HG02678 (cell line): ENCODE measurements around the gene MIEF1.
A peak's percentile ranks its signal among the peaks of the same experiment; 100 is the strongest.

Experiments used
- ATAC-seq: cut with Tn5 transposase; IDR thresholded peaks from one replicate; pipeline ENCODE4 v1.9.1; 2021; ENCODE audit warnings: mild to moderate bottlenecking, moderate library complexity; ENCODE audit not compliant: unreplicated experiment

The MIEF1 gene

DNA sequence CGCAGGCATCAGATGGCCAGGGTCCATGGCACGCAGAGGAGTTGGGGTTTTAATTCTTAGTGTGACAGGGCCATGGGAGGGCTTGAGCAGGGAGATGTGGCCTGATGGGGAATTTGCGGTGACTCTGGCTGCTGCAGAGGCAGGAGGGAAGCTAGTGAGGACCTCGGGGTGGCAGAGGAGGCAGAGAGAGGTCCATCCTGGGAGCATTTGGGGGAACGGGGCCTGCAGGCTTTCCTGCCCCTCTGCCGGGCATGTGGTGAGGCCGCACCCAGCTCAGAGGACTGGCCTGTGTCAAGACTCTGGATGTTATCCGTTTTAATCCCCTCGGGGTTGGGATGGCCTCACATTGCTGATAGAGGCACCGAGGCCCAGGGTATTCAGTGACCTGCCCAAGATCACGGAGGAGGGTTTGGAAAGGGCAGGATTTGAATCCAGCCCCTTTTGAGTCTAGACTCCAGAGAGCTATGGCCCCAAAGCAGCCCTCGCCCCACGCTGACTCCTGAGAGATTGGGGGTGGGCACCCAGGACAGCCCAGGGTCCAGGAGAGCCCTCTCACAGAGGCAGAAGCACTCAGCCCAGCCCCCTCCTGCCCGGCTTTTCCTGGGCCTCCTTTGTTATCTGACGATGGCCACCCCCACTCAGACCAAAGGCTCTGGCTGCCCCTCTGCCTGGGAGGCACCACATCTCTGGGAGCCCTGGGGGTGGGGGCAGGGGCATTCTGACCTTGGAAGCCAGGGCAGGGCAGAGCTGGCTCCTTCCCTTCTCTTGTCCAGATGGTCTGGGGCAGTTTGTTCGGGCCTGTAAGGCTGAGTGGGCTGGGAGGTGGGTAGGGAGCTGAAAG is 31.4 kb upstream of the MIEF1 start:
- no peak for ATAC-seq

DNA sequence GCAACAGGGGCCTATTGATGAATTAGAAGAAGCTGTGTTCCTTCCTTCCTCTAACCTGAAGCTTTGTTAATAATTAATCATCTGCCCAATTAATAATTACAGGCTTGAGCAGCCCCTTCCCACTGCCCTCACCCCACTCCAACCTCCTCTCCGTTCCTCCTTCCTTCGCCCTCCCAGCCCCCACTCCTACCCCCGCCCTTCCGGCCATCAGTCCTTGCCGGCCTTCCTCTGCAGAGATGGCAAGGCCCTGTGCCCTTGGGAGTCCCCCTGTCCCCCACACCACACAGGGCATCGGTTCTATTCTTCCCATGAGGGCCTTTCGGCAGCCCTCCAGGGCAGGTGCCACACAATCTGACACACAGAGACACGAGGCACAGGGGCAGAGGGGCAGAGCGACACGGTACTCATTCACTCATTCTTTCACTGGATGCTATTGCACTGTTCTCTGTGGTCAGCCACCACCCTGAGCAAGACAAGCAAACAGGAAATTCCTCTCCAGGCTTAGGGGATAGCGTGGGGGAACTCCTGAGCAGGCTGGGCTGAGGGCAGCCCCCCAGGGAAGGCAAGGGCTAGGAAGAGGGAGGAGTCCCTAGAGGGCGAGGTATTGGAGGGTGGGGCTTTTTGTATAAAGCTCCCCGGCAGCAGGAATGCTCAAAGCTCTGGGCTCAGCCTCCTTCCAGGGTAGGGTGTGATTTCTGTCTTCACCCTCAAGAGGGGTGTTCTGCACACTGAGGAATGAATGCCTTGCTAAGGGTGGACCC is 30.5 kb upstream of the MIEF1 start:
- peak; percentile 59 for ATAC-seq

DNA sequence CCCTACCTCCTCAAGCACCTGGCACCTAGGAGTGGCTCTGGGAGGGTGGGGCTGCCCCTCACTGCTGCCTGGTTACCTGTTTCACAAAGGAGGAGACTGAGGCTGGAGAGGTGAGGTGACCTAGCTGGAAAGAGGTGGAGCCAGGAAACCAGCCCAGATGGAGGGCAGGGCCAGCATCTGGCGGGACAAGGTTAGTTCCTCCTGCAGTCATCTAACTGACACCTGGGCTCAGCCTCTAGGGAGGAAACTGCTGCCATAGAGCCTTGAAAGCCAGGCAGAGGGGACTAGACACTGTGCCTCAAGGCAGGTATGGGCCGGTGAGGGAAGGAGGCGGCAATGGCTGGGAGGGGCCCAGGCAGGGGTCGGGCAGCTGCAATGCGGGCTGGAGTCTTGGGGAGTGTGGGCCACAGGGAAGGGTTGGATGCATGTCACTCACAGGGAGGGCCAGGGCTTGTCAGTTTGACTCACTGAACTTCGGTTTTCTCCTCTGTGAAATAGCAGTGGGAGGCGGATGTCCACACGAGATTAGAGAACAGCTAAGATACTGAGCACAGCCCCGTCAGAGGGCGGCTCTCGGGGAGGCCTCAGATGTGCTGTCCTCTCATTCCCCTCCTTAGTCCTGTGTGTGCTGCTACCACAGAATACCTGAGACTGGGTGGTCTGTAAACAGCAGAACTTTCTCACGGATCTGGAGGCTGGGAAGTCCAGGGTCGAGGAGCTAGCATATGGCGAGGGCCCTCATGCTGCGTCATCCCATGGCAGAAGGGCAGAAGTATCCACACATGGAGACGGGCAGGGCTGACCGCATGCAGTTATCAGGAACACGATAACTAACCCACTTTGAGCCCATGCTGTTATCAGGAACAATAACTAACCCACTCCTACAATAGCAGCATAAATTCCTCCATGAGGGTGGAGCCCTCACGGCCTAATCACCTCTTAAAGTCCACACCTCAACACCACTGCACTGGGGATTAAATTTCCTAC is 29.2 kb upstream of the MIEF1 start:
- no peak for ATAC-seq

DNA sequence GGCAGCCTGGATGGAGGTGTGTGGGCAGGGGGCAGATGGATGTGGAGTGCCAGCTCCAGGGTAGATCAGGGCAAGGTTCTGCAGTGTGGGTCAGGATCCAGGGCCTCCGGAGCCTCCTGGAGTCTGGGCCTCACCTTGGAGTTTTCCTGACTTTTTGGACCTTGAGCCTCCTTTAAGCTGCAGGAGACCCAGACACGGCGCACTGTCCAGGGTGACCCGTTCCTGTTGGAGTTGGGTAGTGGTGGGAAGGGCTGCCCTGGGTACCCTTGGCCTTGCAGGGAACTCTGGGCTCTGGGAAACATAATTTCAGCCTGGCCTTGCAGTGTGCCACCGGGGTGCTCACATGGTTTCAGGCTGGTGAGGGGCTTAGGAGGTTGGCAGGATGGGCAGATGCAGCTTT is 28.2 kb upstream of the MIEF1 start:
- no peak for ATAC-seq

DNA sequence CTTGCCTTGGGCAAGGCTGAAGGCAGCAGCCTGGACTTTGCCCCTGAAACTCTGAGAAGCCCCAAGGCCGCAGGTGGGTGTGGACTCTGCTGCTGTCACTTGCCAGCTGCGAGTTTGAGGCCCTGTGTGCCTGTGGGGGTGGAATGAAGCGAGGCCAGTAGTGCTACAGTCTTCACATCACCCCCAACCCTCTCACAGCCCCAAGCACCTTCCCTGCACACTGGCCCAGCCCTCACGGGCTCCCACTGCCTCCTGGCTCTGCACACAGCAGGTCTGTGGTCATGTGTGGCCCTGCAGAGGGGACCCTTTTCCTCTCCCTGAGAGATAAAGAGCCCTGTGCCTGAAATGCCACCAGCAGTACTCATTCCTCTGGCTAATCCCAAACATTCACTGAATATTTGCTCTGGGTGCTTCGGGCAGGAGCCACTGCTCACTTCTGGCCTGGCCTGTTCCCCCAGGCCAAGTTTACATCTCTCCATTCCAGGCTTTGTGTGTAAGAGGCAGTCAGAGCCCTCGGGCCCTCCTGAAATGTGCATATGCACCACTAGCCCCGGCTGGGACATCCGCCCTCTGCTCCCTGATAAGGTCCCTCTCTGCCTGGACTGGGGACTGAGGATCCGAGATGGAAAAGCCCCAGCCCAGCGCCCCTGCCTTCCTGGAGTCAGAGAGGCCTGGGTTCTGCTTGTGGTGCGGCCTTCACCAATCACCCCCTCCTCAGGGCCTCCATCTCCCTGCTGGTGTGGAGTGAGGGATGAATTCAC is 27.6 kb upstream of the MIEF1 start:
- ATAC-seq: no peak

DNA sequence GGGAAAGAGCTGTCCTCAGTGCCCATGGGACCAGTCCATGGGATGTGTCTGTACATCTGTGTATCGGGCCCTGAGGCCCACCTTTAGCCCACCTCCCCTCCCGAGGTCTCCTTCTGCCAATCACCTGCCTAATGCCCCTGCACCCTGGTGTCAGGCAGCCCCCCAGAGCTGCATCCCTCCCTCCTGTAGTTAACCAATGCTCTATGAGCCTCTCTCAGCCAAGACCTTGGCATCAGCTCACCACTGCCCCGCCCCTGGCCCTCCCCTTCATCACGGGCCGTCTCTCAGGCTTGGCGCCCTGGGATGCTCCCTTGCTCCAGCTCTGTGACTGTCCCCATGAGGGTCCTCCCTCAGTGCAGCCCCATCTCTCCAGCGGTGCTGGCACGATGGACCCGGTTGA is 26.8 kb upstream of the MIEF1 start:
- ATAC-seq: no peak

DNA sequence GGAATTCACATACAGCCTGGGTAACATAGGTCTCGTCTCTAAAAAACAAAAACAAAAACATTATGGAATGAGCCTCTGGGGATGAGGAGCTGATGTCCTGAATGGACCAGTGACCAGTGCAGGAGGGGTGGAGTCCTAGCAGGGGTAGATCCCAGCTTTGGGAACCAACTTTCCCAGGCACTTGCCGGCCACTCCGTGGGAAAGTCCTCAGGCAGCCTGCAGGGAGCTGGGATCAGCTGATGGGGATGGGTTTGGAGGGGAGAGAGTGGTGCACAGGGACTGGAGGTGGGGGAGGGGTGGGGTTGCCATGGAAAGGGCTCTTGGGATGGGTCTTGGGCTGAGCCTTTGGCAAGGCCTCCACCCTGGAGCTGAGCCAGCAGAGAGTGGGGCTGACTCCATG is 26.2 kb upstream of the MIEF1 start:
- ATAC-seq: no peak

DNA sequence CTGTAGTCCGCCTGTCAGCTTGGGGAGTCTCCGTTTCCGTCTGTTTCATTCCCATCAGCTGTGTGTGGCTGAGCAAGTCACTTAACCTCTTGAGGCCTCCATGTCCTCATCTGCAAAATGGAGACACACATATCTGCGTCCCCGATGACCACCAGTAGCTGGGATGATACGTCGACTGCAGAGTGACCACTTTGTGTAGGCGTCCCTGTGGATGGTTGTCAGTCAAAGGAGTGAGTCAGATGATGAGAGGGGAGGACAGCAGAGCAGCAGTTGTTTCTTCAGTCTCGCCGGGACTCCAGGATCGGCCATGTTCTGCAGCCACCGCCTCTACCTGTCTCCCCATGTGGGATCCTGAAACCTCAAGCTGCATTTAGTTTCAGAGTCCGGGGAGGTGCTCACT is 25.4 kb upstream of the MIEF1 start:
- no peak for ATAC-seq

DNA sequence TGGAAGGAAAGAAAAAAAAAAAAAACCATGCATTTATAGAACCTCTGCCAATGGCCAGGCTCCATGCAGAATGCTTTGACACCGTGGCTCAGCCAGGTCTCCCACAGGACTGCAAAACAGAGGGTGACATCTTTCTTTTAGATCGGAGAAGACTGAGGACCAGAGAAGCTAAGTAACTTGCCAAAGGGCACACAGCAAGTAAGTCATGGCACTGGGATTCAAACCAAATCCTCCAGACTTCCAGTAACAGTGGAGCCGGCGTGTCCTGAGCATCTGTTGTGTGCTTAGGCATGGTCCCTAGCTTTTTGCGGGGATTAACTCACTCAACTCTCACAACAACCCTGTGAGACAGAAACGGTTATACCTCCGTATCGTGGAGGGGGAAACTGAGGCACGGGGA is 24.5 kb upstream of the MIEF1 start:
- ATAC-seq: no peak

DNA sequence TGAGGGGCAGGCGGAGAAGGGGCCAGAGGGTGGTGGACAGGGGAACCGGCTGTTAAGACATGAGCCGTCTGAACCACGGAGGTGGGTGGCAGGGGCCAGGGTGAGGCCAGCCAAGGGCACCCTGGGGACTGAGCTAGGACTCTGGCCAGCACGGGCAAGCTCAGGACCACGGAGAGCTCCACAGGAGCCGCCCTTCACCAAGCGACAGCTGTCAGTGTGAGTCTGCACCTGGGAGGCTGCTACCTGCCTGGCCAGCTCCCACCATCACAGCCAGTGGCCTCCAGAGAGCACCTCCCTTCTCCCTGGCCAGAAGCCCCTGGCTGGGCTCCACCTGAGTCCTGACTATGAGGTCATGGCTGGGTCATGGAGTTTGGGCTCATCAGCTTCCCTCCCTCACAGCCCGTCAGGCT is 23.6 kb upstream of the MIEF1 start:
- ATAC-seq: no peak

DNA sequence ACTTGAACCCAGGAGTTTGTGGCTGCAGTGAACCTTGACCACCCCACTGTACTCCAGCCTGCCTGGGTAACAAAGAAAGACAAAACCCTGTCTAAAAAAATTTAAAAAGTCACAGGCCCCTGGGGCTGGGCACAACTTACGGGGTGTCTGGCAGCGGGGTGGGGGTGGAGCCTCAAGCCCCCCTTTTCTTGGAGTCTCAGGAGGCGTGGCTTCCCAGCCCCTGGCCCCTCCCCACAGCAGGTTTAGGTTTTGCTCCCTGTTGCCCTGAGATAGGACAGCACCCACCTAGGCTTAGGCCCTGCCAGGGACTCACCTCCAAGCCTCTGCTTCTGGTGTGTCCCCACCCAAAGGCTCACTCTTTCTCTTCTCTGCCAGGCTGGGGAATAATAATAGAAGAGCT is 22.8 kb upstream of the MIEF1 start:
- no peak for ATAC-seq

DNA sequence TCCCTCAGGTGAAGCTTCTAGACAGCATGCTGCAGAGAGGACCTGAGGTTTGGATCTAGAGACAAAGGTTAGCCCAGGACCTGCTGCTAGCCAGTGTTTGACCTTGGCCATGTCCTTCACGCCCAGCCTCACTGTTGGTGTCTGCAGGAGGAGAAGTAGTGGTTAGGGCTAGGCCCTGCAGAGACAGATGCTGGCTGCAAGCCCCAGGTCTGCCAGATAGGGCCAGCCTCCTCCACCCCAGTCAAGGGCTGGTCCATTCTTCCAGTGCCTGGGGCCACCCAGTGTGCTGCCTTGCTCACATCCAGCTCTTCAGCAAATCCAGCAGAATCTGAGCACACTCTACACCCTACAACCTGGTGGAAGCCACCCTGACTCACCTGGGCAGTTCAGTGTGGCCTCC is 21.5 kb upstream of the MIEF1 start:
- no peak for ATAC-seq

DNA sequence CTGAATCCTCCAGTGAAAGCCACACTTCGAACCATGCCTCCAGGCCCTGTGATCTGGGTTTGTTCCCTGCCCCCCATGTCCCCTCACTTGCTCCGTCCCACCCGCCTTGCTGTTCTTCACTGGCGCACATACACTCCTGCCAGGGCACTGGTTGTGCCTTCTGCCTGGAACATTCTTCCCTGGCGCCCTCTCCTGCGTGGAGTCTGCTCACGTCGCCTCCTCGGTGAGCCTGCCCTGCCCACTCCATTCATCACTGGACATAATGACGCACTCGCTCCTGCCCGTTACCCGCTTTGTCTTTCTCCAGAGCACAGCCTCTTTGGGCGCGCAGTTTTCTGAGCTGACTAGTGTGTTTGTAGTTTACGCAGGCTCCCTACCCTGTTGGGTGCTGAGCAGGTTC is 21.0 kb upstream of the MIEF1 start:
- no peak for ATAC-seq

DNA sequence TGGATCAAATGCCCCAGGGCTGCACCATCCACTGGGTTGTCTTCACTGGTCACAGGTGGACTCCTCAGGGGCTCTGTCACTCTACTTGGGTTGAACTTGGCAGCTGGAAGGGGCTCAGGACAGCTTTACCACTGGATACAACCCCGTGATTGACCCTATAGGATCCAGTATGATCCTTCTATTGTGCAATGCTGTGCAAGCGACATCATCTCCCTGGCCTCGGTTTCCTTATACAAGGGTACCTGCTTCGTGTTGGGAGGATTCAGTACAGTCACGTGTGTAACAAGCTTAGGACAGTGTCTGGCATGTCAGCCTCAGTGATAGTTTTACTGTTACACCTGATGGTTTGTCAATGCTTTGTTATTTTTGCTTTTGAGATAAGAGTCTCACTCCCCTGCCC is 20.5 kb upstream of the MIEF1 start:
- no peak for ATAC-seq

DNA sequence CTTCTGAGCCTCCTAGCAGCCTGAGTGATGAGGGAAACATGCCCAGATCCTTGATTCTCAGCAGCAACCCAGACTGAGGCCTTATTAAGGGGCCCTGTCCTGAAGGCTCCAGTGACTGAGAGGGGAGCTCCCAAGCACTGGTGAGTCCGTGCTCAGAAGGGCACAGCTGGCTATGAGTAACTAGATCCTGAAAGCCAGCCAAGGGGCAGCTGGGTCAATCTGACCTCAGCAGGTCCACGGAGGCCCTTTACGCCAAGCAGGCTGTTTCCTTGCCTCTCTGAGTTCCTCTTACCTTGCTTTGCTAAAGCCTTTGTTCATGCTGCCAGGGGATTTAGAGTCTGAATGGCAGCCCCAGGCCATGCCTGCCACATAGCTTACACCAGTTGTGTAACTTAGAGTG is 19.3 kb upstream of the MIEF1 start:
- ATAC-seq: no peak

DNA sequence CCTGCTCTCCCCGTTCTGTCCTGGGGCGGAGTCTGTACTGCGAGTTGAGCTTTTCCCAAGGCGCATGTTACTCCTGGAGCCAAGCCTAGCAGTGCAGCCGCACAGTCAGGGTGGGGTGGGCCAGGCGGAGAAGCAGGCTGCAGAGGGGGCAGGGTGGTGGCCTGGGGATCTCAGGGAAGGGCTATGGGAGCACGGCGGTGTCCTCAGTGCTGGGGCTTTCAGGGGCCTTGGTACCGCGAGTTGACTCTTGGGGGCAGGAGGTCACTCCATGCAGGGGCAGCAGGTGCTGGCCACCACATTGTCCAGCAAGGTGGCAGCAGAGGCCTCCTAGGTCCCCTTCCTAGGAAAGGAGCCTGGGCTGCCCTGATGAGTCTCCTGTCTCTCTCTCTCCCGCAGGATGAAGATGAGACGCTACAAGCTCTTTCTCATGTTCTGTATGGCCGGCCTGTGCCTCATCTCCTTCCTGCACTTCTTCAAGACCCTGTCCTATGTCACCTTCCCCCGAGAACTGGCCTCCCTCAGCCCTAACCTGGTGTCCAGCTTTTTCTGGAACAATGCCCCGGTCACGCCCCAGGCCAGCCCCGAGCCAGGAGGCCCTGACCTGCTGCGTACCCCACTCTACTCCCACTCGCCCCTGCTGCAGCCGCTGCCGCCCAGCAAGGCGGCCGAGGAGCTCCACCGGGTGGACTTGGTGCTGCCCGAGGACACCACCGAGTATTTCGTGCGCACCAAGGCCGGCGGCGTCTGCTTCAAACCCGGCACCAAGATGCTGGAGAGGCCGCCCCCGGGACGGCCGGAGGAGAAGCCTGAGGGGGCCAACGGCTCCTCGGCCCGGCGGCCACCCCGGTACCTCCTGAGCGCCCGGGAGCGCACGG is 14.9 kb upstream of the MIEF1 start:
- no peak for ATAC-seq

DNA sequence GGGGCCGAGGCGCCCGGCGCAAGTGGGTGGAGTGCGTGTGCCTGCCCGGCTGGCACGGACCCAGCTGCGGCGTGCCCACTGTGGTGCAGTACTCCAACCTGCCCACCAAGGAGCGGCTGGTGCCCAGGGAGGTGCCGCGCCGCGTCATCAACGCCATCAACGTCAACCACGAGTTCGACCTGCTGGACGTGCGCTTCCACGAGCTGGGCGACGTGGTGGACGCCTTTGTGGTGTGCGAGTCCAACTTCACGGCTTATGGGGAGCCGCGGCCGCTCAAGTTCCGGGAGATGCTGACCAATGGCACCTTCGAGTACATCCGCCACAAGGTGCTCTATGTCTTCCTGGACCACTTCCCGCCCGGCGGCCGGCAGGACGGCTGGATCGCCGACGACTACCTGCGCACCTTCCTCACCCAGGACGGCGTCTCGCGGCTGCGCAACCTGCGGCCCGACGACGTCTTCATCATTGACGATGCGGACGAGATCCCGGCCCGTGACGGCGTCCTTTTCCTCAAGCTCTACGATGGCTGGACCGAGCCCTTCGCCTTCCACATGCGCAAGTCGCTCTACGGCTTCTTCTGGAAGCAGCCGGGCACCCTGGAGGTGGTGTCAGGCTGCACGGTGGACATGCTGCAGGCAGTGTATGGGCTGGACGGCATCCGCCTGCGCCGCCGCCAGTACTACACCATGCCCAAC is 14.1 kb upstream of the MIEF1 start:
- ATAC-seq: no peak

DNA sequence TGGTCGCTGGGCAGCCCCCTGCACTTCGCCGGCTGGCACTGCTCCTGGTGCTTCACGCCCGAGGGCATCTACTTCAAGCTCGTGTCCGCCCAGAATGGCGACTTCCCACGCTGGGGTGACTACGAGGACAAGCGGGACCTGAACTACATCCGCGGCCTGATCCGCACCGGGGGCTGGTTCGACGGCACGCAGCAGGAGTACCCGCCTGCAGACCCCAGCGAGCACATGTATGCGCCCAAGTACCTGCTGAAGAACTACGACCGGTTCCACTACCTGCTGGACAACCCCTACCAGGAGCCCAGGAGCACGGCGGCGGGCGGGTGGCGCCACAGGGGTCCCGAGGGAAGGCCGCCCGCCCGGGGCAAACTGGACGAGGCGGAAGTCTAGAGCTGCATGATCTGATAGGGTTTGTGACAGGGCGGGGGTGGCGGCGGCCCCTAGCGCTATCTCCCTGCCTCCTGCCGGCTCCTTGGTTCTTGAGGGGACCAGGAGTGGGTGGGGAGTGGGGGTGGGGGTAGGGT is 13.5 kb upstream of the MIEF1 start:
- no peak for ATAC-seq
